Mucosa of descending colon (tissue), 3 donors: ENCODE results near the gene ESYT2. TPM values are rescaled to one million over a fixed set of nuclear protein-coding genes. Genes with fewer than 3 reads are reported as not detected.

ENCODE experiments used
- ATAC-seq: fragments of 200-7000 bp; cut with Tn5 transposase; one replicate; pipeline ENCODE4 v1.9.1; 2020; ENCODE audit warnings: mild to moderate bottlenecking, moderate library complexity
- DNase-seq, 3 donors: peaks; one replicate each; pipeline ENCODE4 v3.0.0-alpha.2; 2020
- H3K36me3 ChIP-seq: fragments of 200-600 bp; one replicate; pipeline ENCODE4 v1.8.0; 2021; ENCODE audit warnings: low read depth, mild to moderate bottlenecking
- H3K4me1 ChIP-seq: fragments of 200-600 bp; one replicate; pipeline ENCODE4 v1.8.0; 2021; ENCODE audit warnings: low read depth, mild to moderate bottlenecking
- H3K4me3 ChIP-seq: fragments of 200-600 bp; one replicate; pipeline ENCODE4 v1.8.0; 2021; ENCODE audit warnings: mild to moderate bottlenecking
- H3K9me3 ChIP-seq: fragments of 200-600 bp; one replicate; pipeline ENCODE4 v1.8.0; 2021; ENCODE audit warnings: mild to moderate bottlenecking
- CTCF ChIP-seq: fragments of 200-600 bp; IDR thresholded peaks from one replicate; pipeline ENCODE4 v1.8.0; 2022; ENCODE audit warnings: antibody characterized with exemption, mild to moderate bottlenecking
- intact Hi-C, 2 donors: fragments of 100-400 bp; cut with DNase I in 1 of 2; cut with micrococcal nuclease in 1 of 2; formaldehyde crosslinking; loops; one replicate each; pipeline versions ENCODE4 v1.11.0 to v1.11.1; 2022; cut with DNase I, micrococcal nuclease
- total RNA-seq, 3 donors: library from RNA; stranded (reverse); fragmentation: NEBNext Ultra II Directional in 2 of 3; extraction: Animal tissue kit (Norgen Biotek cat#: 25700) in 2 of 3; gene quantifications; one replicate each; pipeline versions ENCODE4 v1.2.1 to v1.2.4, GENCODE V29; 2021 to 2023
- donor health status: DM: no; HTN: no; CAD: no; lungs with moderate emphysema.
- donor health status: DM: no; HTN: no; CAD: no.
- donor health status: DM: no; HTN: yes; CAD: no.

Gene ESYT2
- total RNA-seq, 3 donors from 2014 or later: 66.8 to 89.3 (median 69.0) TPM

GRCh38 chr7:158761945-158762344 lies 67.4 kb downstream of the ESYT2 start:
- H3K4me1 ChIP-seq: no peaks in the 10 kb centered on the region
- intact Hi-C loops: no loop called here
- H3K4me3 ChIP-seq: no peak overlapping the region
- H3K9me3 ChIP-seq: no peaks in the 10 kb centered on the region
- ATAC-seq (no peak), DNase-seq (no peak)
- no peak for TF ChIP-seq CTCF
- no peaks in the 10 kb centered on the region for H3K36me3 ChIP-seq

GRCh38 chr7:158760936-158761335 lies 68.4 kb downstream of the ESYT2 start:
- H3K4me1 ChIP-seq: no peaks in the 10 kb centered on the region
- no peak overlapping the region for H3K4me3 ChIP-seq
- no peak for ATAC-seq
- H3K9me3 ChIP-seq: no peaks in the 10 kb centered on the region
- DNase-seq: no peak
- H3K36me3 ChIP-seq: no peaks in the 10 kb centered on the region
- intact Hi-C loops: no loop called here
- TF ChIP-seq CTCF: no peak

DNA sequence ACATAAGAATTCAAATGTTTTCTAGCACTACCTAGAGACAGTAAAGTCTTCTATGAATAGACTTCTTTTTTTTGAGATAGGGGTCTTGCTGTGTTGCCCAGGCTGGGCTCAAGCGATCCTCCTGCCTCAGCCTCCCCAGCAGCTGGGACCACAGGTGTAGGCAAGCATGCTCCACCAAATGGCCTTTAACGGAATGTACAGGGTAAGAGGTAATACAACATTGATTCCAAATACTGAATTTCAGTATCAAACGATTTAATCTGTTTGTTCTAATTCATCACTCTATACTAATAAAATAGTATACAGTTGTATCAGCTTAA lies 68.9 kb downstream of the ESYT2 start:
- intact Hi-C loops: no loop called here
- H3K4me1 ChIP-seq: no peaks in the 10 kb centered on the region
- no peak for ATAC-seq
- TF ChIP-seq CTCF: no peak
- DNase-seq: no peak
- H3K9me3 ChIP-seq: no peaks in the 10 kb centered on the region
- no peak overlapping the region for H3K4me3 ChIP-seq
- no peaks in the 10 kb centered on the region for H3K36me3 ChIP-seq

GRCh38 chr7:158759749-158760444 lies 69.4 kb downstream of the ESYT2 start:
- no peaks in the 10 kb centered on the region for H3K4me1 ChIP-seq
- no peaks in the 10 kb centered on the region for H3K9me3 ChIP-seq
- no peak for TF ChIP-seq CTCF
- no peak for ATAC-seq
- no peak overlapping the region for H3K4me3 ChIP-seq
- DNase-seq: no peak
- intact Hi-C loops: no loop called here
- H3K36me3 ChIP-seq: no peaks in the 10 kb centered on the region

- intact Hi-C loops: no loop called here
- H3K36me3 ChIP-seq: no peaks in the 10 kb centered on the region
- no peaks in the 10 kb centered on the region for H3K9me3 ChIP-seq
- no peak overlapping the region for H3K4me3 ChIP-seq
- DNase-seq (no peak), ATAC-seq (no peak)
- TF ChIP-seq CTCF: no peak
- no peaks in the 10 kb centered on the region for H3K4me1 ChIP-seq
Measured at GRCh38 chr7:158759245-158759614, 70.1 kb downstream of the ESYT2 start.
